ENCODE data around the gene ZNF507.
"Not testable (repeated sequence)": the region's sequence is repeated elsewhere in the genome, so short reads cannot be mapped to it uniquely, and the experiment has no call there.

ZNF507 gene

GRCh38 chr19:32418155-32418554 lies 72.7 kb downstream of the ZNF507 start:
- Histone ChIP-seq H3K4me2 (ENCODE audit: low read length) (no peak overlapping the region), H4K8ac (ENCODE audit: low read depth, low read length) (no peak overlapping the region), H2AK5ac (ENCODE audit: low read length) (no peak overlapping the region), H3K27me3 (ENCODE audit: insufficient read depth, low read length, poor library complexity) (no peaks in the 10 kb centered on the region), H2BK5ac (ENCODE audit: low read length) (no peak overlapping the region), H3K4me1 (ENCODE audit: control insufficient read depth, low read depth, low read length) (no peaks in the 10 kb centered on the region), H3K23ac (ENCODE audit: low read length) (no peak overlapping the region), H3K4me3 (ENCODE audit: low read length) (no peak overlapping the region), H3K4ac (ENCODE audit: low read depth, low read length) (no peak overlapping the region), H3K79me1 (ENCODE audit: low read length) (peaks cover 2% of the 10 kb centered on the region), H2BK15ac (replicated peaks; ENCODE audit: low read depth) (no peak overlapping the region), H3K9ac (ENCODE audit: low read length) (no peak overlapping the region), H3K18ac (ENCODE audit: low read length) (no peak overlapping the region), H3K79me2 (ENCODE audit: control insufficient read depth, insufficient read depth, low read length) (no peaks in the 10 kb centered on the region), H2BK120ac (ENCODE audit: low read depth, low read length) (no peak overlapping the region), H3K36me3 (ENCODE audit: control insufficient read depth, insufficient read depth, low read length) (peaks cover 5% of the 10 kb centered on the region), H4K5ac (ENCODE audit: low read length) (no peak overlapping the region), H3K27ac (ENCODE audit: low read depth, low read length) (no peak overlapping the region), H3K56ac (ENCODE audit: low read length) (no peak overlapping the region)
- no peak for DNase-seq
- no CpG with 5 or more reads among the region's 3 CpGs for WGBS (ENCODE audit: extremely low coverage, insufficient coverage, low lambda C conversion rate)

- H4K8ac ChIP-seq (ENCODE audit: low read depth, low read length) = no peak overlapping the region
- no peak overlapping the region for H3K23ac ChIP-seq (ENCODE audit: low read length)
- H3K18ac ChIP-seq (ENCODE audit: low read length) = no peak overlapping the region
- H4K5ac ChIP-seq (ENCODE audit: low read length) = no peak overlapping the region
- no peaks in the 10 kb centered on the region for H3K27me3 ChIP-seq (ENCODE audit: insufficient read depth, low read length, poor library complexity)
- H3K79me1 ChIP-seq (ENCODE audit: low read length) = no peaks in the 10 kb centered on the region
- H3K27ac ChIP-seq (ENCODE audit: low read depth, low read length) = no peak overlapping the region
- H3K4me1 ChIP-seq (ENCODE audit: control insufficient read depth, low read depth, low read length) = no peaks in the 10 kb centered on the region
- H2AK5ac ChIP-seq (ENCODE audit: low read length) = no peak overlapping the region
- no peaks in the 10 kb centered on the region for H3K36me3 ChIP-seq (ENCODE audit: control insufficient read depth, insufficient read depth, low read length)
- no peak overlapping the region for H3K9ac ChIP-seq (ENCODE audit: low read length)
- H3K79me2 ChIP-seq (ENCODE audit: control insufficient read depth, insufficient read depth, low read length) = no peaks in the 10 kb centered on the region
- no peak overlapping the region for H3K56ac ChIP-seq (ENCODE audit: low read length)
- DNase-seq = no peak
- no peak overlapping the region for H3K4me3 ChIP-seq (ENCODE audit: low read length)
- no peak overlapping the region for H3K4me2 ChIP-seq (ENCODE audit: low read length)
- no peak overlapping the region for H3K4ac ChIP-seq (ENCODE audit: low read depth, low read length)
- no peak overlapping the region for H2BK5ac ChIP-seq (ENCODE audit: low read length)
- WGBS (ENCODE audit: extremely low coverage, insufficient coverage, low lambda C conversion rate) = no CpG with 5 or more reads among the region's 7 CpGs
- no peak overlapping the region for H2BK15ac ChIP-seq (replicated peaks; ENCODE audit: low read depth)
- no peak overlapping the region for H2BK120ac ChIP-seq (ENCODE audit: low read depth, low read length)
These were observed 76.4 kb downstream of the ZNF507 start for GRCh38 chr19:32421589-32422361.

GRCh38 chr19:32422435-32422834 lies 77.0 kb downstream of the ZNF507 start:
- Histone ChIP-seq H3K9ac (ENCODE audit: low read length) (no peak overlapping the region), H3K27ac (ENCODE audit: low read depth, low read length) (no peak overlapping the region), H3K79me2 (ENCODE audit: control insufficient read depth, insufficient read depth, low read length) (no peaks in the 10 kb centered on the region), H4K5ac (ENCODE audit: low read length) (no peak overlapping the region), H4K8ac (ENCODE audit: low read depth, low read length) (no peak overlapping the region), H3K79me1 (ENCODE audit: low read length) (no peaks in the 10 kb centered on the region), H3K27me3 (ENCODE audit: insufficient read depth, low read length, poor library complexity) (no peaks in the 10 kb centered on the region), H2BK120ac (ENCODE audit: low read depth, low read length) (no peak overlapping the region), H3K23ac (ENCODE audit: low read length) (no peak overlapping the region), H3K4me2 (ENCODE audit: low read length) (no peak overlapping the region), H3K36me3 (ENCODE audit: control insufficient read depth, insufficient read depth, low read length) (no peaks in the 10 kb centered on the region), H3K18ac (ENCODE audit: low read length) (no peak overlapping the region), H3K4ac (ENCODE audit: low read depth, low read length) (no peak overlapping the region), H2BK15ac (replicated peaks; ENCODE audit: low read depth) (no peak overlapping the region), H2AK5ac (ENCODE audit: low read length) (no peak overlapping the region), H2BK5ac (ENCODE audit: low read length) (no peak overlapping the region), H3K4me1 (ENCODE audit: control insufficient read depth, low read depth, low read length) (no peaks in the 10 kb centered on the region), H3K56ac (ENCODE audit: low read length) (no peak overlapping the region), H3K4me3 (ENCODE audit: low read length) (no peak overlapping the region)
- WGBS (ENCODE audit: extremely low coverage, insufficient coverage, low lambda C conversion rate) = no CpG with 5 or more reads among the region's 3 CpGs
- no peak for DNase-seq

GRCh38 chr19:32423944-32424343 lies 78.5 kb downstream of the ZNF507 start:
- H3K4me3 ChIP-seq (ENCODE audit: low read length); H3K9ac ChIP-seq (ENCODE audit: low read length); H3K79me2 ChIP-seq (ENCODE audit: control insufficient read depth, insufficient read depth, low read length); DNase-seq; H3K4me1 ChIP-seq (ENCODE audit: control insufficient read depth, low read depth, low read length); H3K18ac ChIP-seq (ENCODE audit: low read length); H2BK15ac ChIP-seq (replicated peaks; ENCODE audit: low read depth); H2AK5ac ChIP-seq (ENCODE audit: low read length); H2BK5ac ChIP-seq (ENCODE audit: low read length); H3K27ac ChIP-seq (ENCODE audit: low read depth, low read length); H3K79me1 ChIP-seq (ENCODE audit: low read length); H3K36me3 ChIP-seq (ENCODE audit: control insufficient read depth, insufficient read depth, low read length); H4K5ac ChIP-seq (ENCODE audit: low read length); H2BK120ac ChIP-seq (ENCODE audit: low read depth, low read length); H4K8ac ChIP-seq (ENCODE audit: low read depth, low read length); H3K27me3 ChIP-seq (ENCODE audit: insufficient read depth, low read length, poor library complexity); H3K4ac ChIP-seq (ENCODE audit: low read depth, low read length); H3K56ac ChIP-seq (ENCODE audit: low read length); H3K4me2 ChIP-seq (ENCODE audit: low read length); H3K23ac ChIP-seq (ENCODE audit: low read length): not testable (repeated sequence)
- no CpG with 5 or more reads among the region's 3 CpGs for WGBS (ENCODE audit: extremely low coverage, insufficient coverage, low lambda C conversion rate)

- no peak overlapping the region for H3K18ac ChIP-seq (ENCODE audit: low read length)
- no peaks in the 10 kb centered on the region for H3K36me3 ChIP-seq (ENCODE audit: control insufficient read depth, insufficient read depth, low read length)
- H2BK15ac ChIP-seq (replicated peaks; ENCODE audit: low read depth) = no peak overlapping the region
- no peaks in the 10 kb centered on the region for H3K27me3 ChIP-seq (ENCODE audit: insufficient read depth, low read length, poor library complexity)
- no CpG with 5 or more reads among the region's 3 CpGs for WGBS (ENCODE audit: extremely low coverage, insufficient coverage, low lambda C conversion rate)
- H4K5ac ChIP-seq (ENCODE audit: low read length) = no peak overlapping the region
- H3K79me2 ChIP-seq (ENCODE audit: control insufficient read depth, insufficient read depth, low read length) = no peaks in the 10 kb centered on the region
- H2AK5ac ChIP-seq (ENCODE audit: low read length) = no peak overlapping the region
- no peak overlapping the region for H3K23ac ChIP-seq (ENCODE audit: low read length)
- no peak overlapping the region for H3K4ac ChIP-seq (ENCODE audit: low read depth, low read length)
- H2BK5ac ChIP-seq (ENCODE audit: low read length) = no peak overlapping the region
- H2BK120ac ChIP-seq (ENCODE audit: low read depth, low read length) = no peak overlapping the region
- no peak overlapping the region for H3K4me2 ChIP-seq (ENCODE audit: low read length)
- no peaks in the 10 kb centered on the region for H3K79me1 ChIP-seq (ENCODE audit: low read length)
- no peak overlapping the region for H3K4me3 ChIP-seq (ENCODE audit: low read length)
- H3K4me1 ChIP-seq (ENCODE audit: control insufficient read depth, low read depth, low read length) = no peaks in the 10 kb centered on the region
- no peak overlapping the region for H3K9ac ChIP-seq (ENCODE audit: low read length)
- no peak overlapping the region for H4K8ac ChIP-seq (ENCODE audit: low read depth, low read length)
- no peak for DNase-seq
- H3K56ac ChIP-seq (ENCODE audit: low read length) = no peak overlapping the region
- no peak overlapping the region for H3K27ac ChIP-seq (ENCODE audit: low read depth, low read length)
These were observed 82.1 kb downstream of the ZNF507 start for GRCh38 chr19:32427536-32427935.

- Histone ChIP-seq H2BK120ac (ENCODE audit: low read depth, low read length) (no peak overlapping the region), H3K4me1 (ENCODE audit: control insufficient read depth, low read depth, low read length) (no peaks in the 10 kb centered on the region), H3K9ac (ENCODE audit: low read length) (no peak overlapping the region), H4K5ac (ENCODE audit: low read length) (no peak overlapping the region), H2BK15ac (replicated peaks; ENCODE audit: low read depth) (no peak overlapping the region), H3K4ac (ENCODE audit: low read depth, low read length) (no peak overlapping the region), H3K36me3 (ENCODE audit: control insufficient read depth, insufficient read depth, low read length) (no peaks in the 10 kb centered on the region), H3K27me3 (ENCODE audit: insufficient read depth, low read length, poor library complexity) (no peaks in the 10 kb centered on the region), H3K56ac (ENCODE audit: low read length) (no peak overlapping the region), H2AK5ac (ENCODE audit: low read length) (no peak overlapping the region), H4K8ac (ENCODE audit: low read depth, low read length) (no peak overlapping the region), H3K4me2 (ENCODE audit: low read length) (no peak overlapping the region), H2BK5ac (ENCODE audit: low read length) (no peak overlapping the region), H3K79me2 (ENCODE audit: control insufficient read depth, insufficient read depth, low read length) (no peaks in the 10 kb centered on the region), H3K18ac (ENCODE audit: low read length) (no peak overlapping the region), H3K27ac (ENCODE audit: low read depth, low read length) (no peak overlapping the region), H3K79me1 (ENCODE audit: low read length) (no peaks in the 10 kb centered on the region), H3K4me3 (ENCODE audit: low read length) (no peak overlapping the region), H3K23ac (ENCODE audit: low read length) (no peak overlapping the region)
- no CpG with 5 or more reads among the region's 6 CpGs for WGBS (ENCODE audit: extremely low coverage, insufficient coverage, low lambda C conversion rate)
- DNase-seq = no peak
These were observed 91.3 kb downstream of the ZNF507 start for GRCh38 chr19:32436692-32437091.
